IMR-90 (cell line): ENCODE results near the gene METTL5. TPM values are rescaled to one million over a fixed set of nuclear protein-coding genes. Genes with fewer than 3 reads are reported as not detected.
A peak's percentile ranks its signal among the peaks of the same experiment; 100 is the strongest.

Source experiments
- ATAC-seq: fragments of 200-7000 bp; cut with Tn5 transposase; 2 replicates; pipeline ENCODE4 v1.9.1; 2020; ENCODE audit warnings: low read depth, mild to moderate bottlenecking, moderate library complexity
- BruUV-seq: library from RNA; stranded (reverse); fragments of 400-500 nt; replicated peaks from 2 replicates; lab custom pipeline; 2021; lab: Mats Ljungman, UMichigan
- CTCF ChIA-PET: fragments of 300-600 bp; formaldehyde crosslinking; extraction: SDS; loops from one replicate; lab custom pipeline; 2021; ENCODE audit warnings: antibody characterized with exemption; lab: Yijun Ruan, JAX
- POLR2A ChIA-PET: fragments of 300-600 bp; sonication (Branson Sonifier 250); formaldehyde crosslinking; loops from one replicate; lab custom pipeline; 2022; ENCODE audit warnings: antibody characterized with exemption; ENCODE audit not compliant: unreplicated experiment; lab: Charles Lee
- DNase-seq: peaks from one replicate; pipeline ENCODE4 v3.0.0; 2013
- H2AFZ ChIP-seq: replicated peaks from 2 replicates; pipeline ENCODE3; 2013; ENCODE audit warnings: low read length, mild to moderate bottlenecking; ENCODE audit not compliant: poor library complexity
- H2AK5ac ChIP-seq: 2 replicates; pipeline ENCODE4 v1.6.1; 2013; ENCODE audit warnings: low read depth, low read length, inconsistent platforms
- H2AK9ac ChIP-seq: replicated peaks from 2 replicates; pipeline ENCODE3; 2013; ENCODE audit warnings: mild to moderate bottlenecking, low read depth, low read length, moderate library complexity; ENCODE audit not compliant: poor library complexity
- H2BK120ac ChIP-seq: 2 replicates; pipeline ENCODE4 v1.6.1; 2013; ENCODE audit warnings: low read depth, low read length, inconsistent platforms
- H2BK15ac ChIP-seq: 3 replicates; pipeline ENCODE4 v1.6.1; 2013; ENCODE audit warnings: low read depth, low read length, inconsistent platforms
- H2BK20ac ChIP-seq: 2 replicates; pipeline ENCODE4 v1.6.1; 2013; ENCODE audit warnings: low read depth, mild to moderate bottlenecking, inconsistent platforms, low read length, moderate library complexity
- H2BK5ac ChIP-seq: 2 replicates; pipeline ENCODE4 v1.6.1; 2013; ENCODE audit warnings: mild to moderate bottlenecking, low read depth, low read length, inconsistent platforms; ENCODE audit not compliant: poor library complexity, severe bottlenecking
- H3K14ac ChIP-seq: replicated peaks from 2 replicates; pipeline ENCODE4 v1.6.1; 2013; ENCODE audit warnings: low read depth, low read length, inconsistent platforms
- H3K18ac ChIP-seq: 2 replicates; pipeline ENCODE4 v1.6.1; 2013; ENCODE audit warnings: low read depth, low read length, control low read depth
- H3K23ac ChIP-seq: 2 replicates; pipeline ENCODE4 v1.6.1; 2013; ENCODE audit warnings: low read depth, low read length, inconsistent platforms
- H3K27ac ChIP-seq: 2 replicates; pipeline ENCODE4 v1.5.1; 2013; ENCODE audit warnings: mild to moderate bottlenecking, control low read depth, low read length; ENCODE audit not compliant: insufficient read depth
- H3K27me3 ChIP-seq: 2 replicates; pipeline ENCODE4 v1.6.1; 2013; ENCODE audit warnings: low read length; ENCODE audit not compliant: control insufficient read depth, insufficient read depth
- H3K36me3 ChIP-seq: 2 replicates; pipeline ENCODE4 v1.6.1; 2013; ENCODE audit warnings: low read length, mixed read lengths; ENCODE audit not compliant: control insufficient read depth, insufficient read depth
- H3K4ac ChIP-seq: 2 replicates; pipeline ENCODE4 v1.6.1; 2013; ENCODE audit warnings: low read depth, low read length, inconsistent platforms
- H3K4me1 ChIP-seq: 2 replicates; pipeline ENCODE4 v1.6.1; 2013; ENCODE audit warnings: low read length, mixed read lengths; ENCODE audit not compliant: control insufficient read depth, insufficient read depth
- H3K4me2 ChIP-seq: 2 replicates; pipeline ENCODE4 v1.6.1; 2013; ENCODE audit warnings: low read depth, mild to moderate bottlenecking, control low read depth, low read length, moderate library complexity
- H3K4me3 ChIP-seq: 2 replicates; pipeline ENCODE4 v1.5.1; 2013; ENCODE audit warnings: low read depth, mild to moderate bottlenecking, control low read depth, low read length, moderate library complexity; ENCODE audit not compliant: insufficient read depth
- H3K56ac ChIP-seq: 2 replicates; pipeline ENCODE4 v1.6.1; 2013; ENCODE audit warnings: low read length, inconsistent platforms; ENCODE audit not compliant: insufficient read depth; ENCODE audit errors: extremely low read depth
- H3K79me1 ChIP-seq, 2 experiments: 2 replicates each; pipeline ENCODE4 v1.6.1; 2013; ENCODE audit warnings: low read length in 2 of 2, inconsistent platforms in 1 of 2, low read depth in 1 of 2
- H3K9ac ChIP-seq: 2 replicates; pipeline ENCODE4 v1.6.1; 2013; ENCODE audit warnings: low read depth, low read length, control low read depth
- H3K9me1 ChIP-seq: 2 replicates; pipeline ENCODE4 v1.6.1; 2013; ENCODE audit warnings: low read length, inconsistent platforms; ENCODE audit not compliant: insufficient read depth
- H3K9me3 ChIP-seq: 2 replicates; pipeline ENCODE4 v1.6.1; 2013; ENCODE audit warnings: low read length; ENCODE audit not compliant: control insufficient read depth, insufficient read depth
- H4K20me1 ChIP-seq: 2 replicates; pipeline ENCODE4 v1.6.1; 2013; ENCODE audit warnings: low read length, inconsistent platforms; ENCODE audit not compliant: insufficient read depth
- H4K5ac ChIP-seq: 2 replicates; pipeline ENCODE4 v1.6.1; 2013; ENCODE audit warnings: mild to moderate bottlenecking, low read depth, low read length, control low read depth
- H4K8ac ChIP-seq, 2 experiments: 2 replicates each; pipeline ENCODE4 v1.6.1; 2013; ENCODE audit warnings: low read depth in 2 of 2, low read length in 2 of 2, control low read depth in 1 of 2, inconsistent platforms in 1 of 2
- H4K91ac ChIP-seq: 2 replicates; pipeline ENCODE4 v1.6.1; 2013; ENCODE audit warnings: low read depth, low read length, inconsistent platforms; ENCODE audit not compliant: insufficient read depth
- BHLHE40 ChIP-seq: fragments of 150-350 bp; IDR thresholded peaks from 2 replicates; pipeline ENCODE4 v1.6.1; 2016; ENCODE audit warnings: mild to moderate bottlenecking, low read depth, low read length
- CEBPB ChIP-seq: IDR thresholded peaks from 2 replicates; pipeline ENCODE4 v1.6.1; 2012; ENCODE audit warnings: low read depth, low read length, improper control_type of control experiment
- ELK1 ChIP-seq: fragments of 150-350 bp; IDR thresholded peaks from 2 replicates; pipeline ENCODE4 v1.6.1; 2016; ENCODE audit warnings: low read depth, mild to moderate bottlenecking, low read length, moderate library complexity, borderline replicate concordance
- FOS ChIP-seq: fragments of 150-350 bp; IDR thresholded peaks from 2 replicates; pipeline ENCODE4 v1.6.1; 2016; ENCODE audit warnings: low read depth, low read length
- MAFK ChIP-seq: IDR thresholded peaks from 2 replicates; pipeline ENCODE4 v1.6.1; 2012; ENCODE audit warnings: low read depth, low read length, improper control_type of control experiment
- MAZ ChIP-seq: IDR thresholded peaks from 2 replicates; pipeline ENCODE4 v1.6.1; 2012; ENCODE audit warnings: low read depth, mild to moderate bottlenecking, low read length, improper control_type of control experiment, moderate library complexity, borderline replicate concordance
- MXI1 ChIP-seq: IDR thresholded peaks from 2 replicates; pipeline ENCODE4 v1.6.1; 2012; ENCODE audit warnings: low read depth, mild to moderate bottlenecking, low read length, moderate library complexity, borderline replicate concordance
- NFE2L2 ChIP-seq: fragments of 150-350 bp; IDR thresholded peaks from 2 replicates; pipeline ENCODE4 v1.6.1; 2016; ENCODE audit warnings: low read depth, mild to moderate bottlenecking, low read length
- RAD21 ChIP-seq: IDR thresholded peaks from 2 replicates; pipeline ENCODE4 v1.6.1; 2012; ENCODE audit warnings: low read length, improper control_type of control experiment
- RCOR1 ChIP-seq: IDR thresholded peaks from 2 replicates; pipeline ENCODE4 v1.6.1; 2012; ENCODE audit warnings: mild to moderate bottlenecking, low read length, improper control_type of control experiment; ENCODE audit not compliant: insufficient replicate concordance
- RFX5 ChIP-seq: IDR thresholded peaks from 2 replicates; pipeline ENCODE4 v1.8.0; 2012; ENCODE audit warnings: low read depth, mild to moderate bottlenecking, low read length, moderate library complexity
- SMC3 ChIP-seq: fragments of 150-350 bp; IDR thresholded peaks from 2 replicates; pipeline ENCODE4 v1.6.1; 2016; ENCODE audit warnings: low read depth, mild to moderate bottlenecking, antibody characterized with exemption, low read length, moderate library complexity
- USF2 ChIP-seq: fragments of 150-350 bp; IDR thresholded peaks from 2 replicates; pipeline ENCODE4 v1.6.1; 2017; ENCODE audit warnings: mild to moderate bottlenecking, antibody characterized with exemption, low read length, low read depth
- WGBS, 2 experiments: methylation state at CpG; one replicate each; pipeline versions ENCODE4 v1.1.5 to v1.1.7; 2013; ENCODE audit warnings: missing lambda C conversion rate in 2 of 2; ENCODE audit not compliant: insufficient read length in 1 of 2; ENCODE audit errors: extremely low coverage in 2 of 2; 5-methylcytosine and 5-hydroxymethylcytosine counted together
- dilution Hi-C: fragments of 300-500 bp; cut with HindIII; formaldehyde crosslinking; loops from one replicate; pipeline ENCODE4 v1.14.3; 2018; ENCODE audit warnings: low sequenced_read_pairs; ENCODE audit not compliant: unreplicated experiment
- in situ Hi-C: fragments of 300-500 bp; cut with MboI; formaldehyde crosslinking; loops from 3 replicates; pipeline ENCODE4 v1.14.3; 2019; ENCODE audit warnings: low sequenced_read_pairs, inconsistent platforms, mixed read lengths
- intact Hi-C: fragments of 100-400 bp; cut with micrococcal nuclease; formaldehyde crosslinking; loops from 2 replicates; pipeline ENCODE4 v1.10.0; 2022
- polyA plus RNA-seq, 3 experiments: library from polyadenylated mRNA; depleted of rRNA; stranded (reverse); fragments of >200 nt; gene quantifications; 2 replicates each; pipeline ENCODE4 v1.2.3, GENCODE V29; 2012; ENCODE audit warnings: low replicate concordance in 1 of 3
- total RNA-seq: library from RNA; depleted of rRNA; stranded (reverse); fragments of >200 nt; gene quantifications from 2 replicates; pipeline ENCODE4 v1.2.3, GENCODE V29; 2012

METTL5 gene
- total and polyA plus RNA-seq, 2 of the 4 experiments (the other 2 are of a cell fraction): 38.3 to 49.8 TPM

GRCh38 chr2:169772651-169773050, 52.1 kb downstream of the METTL5 start:
- ATAC-seq (no peak), DNase-seq (peak; percentile 5)
- dilution Hi-C loops: no loop called here
- no peak overlapping the region for H3K27ac ChIP-seq
- no peak overlapping the region for H2AK9ac ChIP-seq
- H3K4me2 ChIP-seq: no peak overlapping the region
- H4K8ac ChIP-seq: no peak overlapping the region
- no TSS peak for BruUV-seq
- no peak overlapping the region for H2AFZ ChIP-seq
- H3K9ac ChIP-seq: no peak overlapping the region
- POLR2A ChIA-PET: no interaction called here
- H2BK15ac ChIP-seq: no peak overlapping the region
- CTCF ChIA-PET: no interaction called here
- no peaks in the 10 kb centered on the region for H3K9me1 ChIP-seq
- H3K18ac ChIP-seq: no peak overlapping the region
- no peak overlapping the region for H4K91ac ChIP-seq
- H2BK20ac ChIP-seq: no peak overlapping the region
- no peak overlapping the region for H2BK5ac ChIP-seq
- intact Hi-C loops: no loop called here
- H3K79me1 ChIP-seq: no peaks in the 10 kb centered on the region
- TF ChIP-seq BHLHE40: no peak
- no peak for TF ChIP-seq FOS
- TF ChIP-seq RFX5: no peak
- no peak for TF ChIP-seq RAD21
- no peak for TF ChIP-seq USF2
- TF ChIP-seq NFE2L2: no peak
- TF ChIP-seq CEBPB: no peak
- TF ChIP-seq MAFK: no peak
- no peak for TF ChIP-seq MAZ
- no peak for TF ChIP-seq MXI1
- TF ChIP-seq ELK1: no peak
- no peak for TF ChIP-seq SMC3
- no peak for TF ChIP-seq RCOR1
- no peak overlapping the region for H3K14ac ChIP-seq
- no peak overlapping the region for H2BK120ac ChIP-seq
- H3K56ac ChIP-seq: no peak overlapping the region
- no peaks in the 10 kb centered on the region for H3K36me3 ChIP-seq
- no CpG with 5 or more reads among the region's 2 CpGs for WGBS, 2 experiments
- in situ Hi-C loops: no loop called here
- no peak overlapping the region for H4K5ac ChIP-seq
- peaks cover 2% of the 10 kb centered on the region; the same call in 1 of the 2 replicates for H3K9me3 ChIP-seq
- H3K23ac ChIP-seq: no peak overlapping the region
- H3K4me1 ChIP-seq: peaks cover 5% of the 10 kb centered on the region; the same call in 1 of the 2 replicates
- H3K27me3 ChIP-seq: peaks cover 10% of the 10 kb centered on the region
- no peaks in the 10 kb centered on the region for H4K20me1 ChIP-seq
- H3K4me3 ChIP-seq: no peak overlapping the region
- no peak overlapping the region for H2AK5ac ChIP-seq
- H3K4ac ChIP-seq: no peak overlapping the region
